NOMO-1 (cell line): ENCODE data around the gene ICOSLG.
"Not testable (repeated sequence)": the region's sequence is repeated elsewhere in the genome, so short reads cannot be mapped to it uniquely, and the experiment has no call there.

ENCODE experiments used
- DNase-seq, 2 experiments: peaks; one replicate each; lab custom pipeline; 2025; ENCODE audit not compliant: unreplicated experiment in 2 of 2; lab: John Stamatoyannopoulos, UW

The ICOSLG gene

DNA sequence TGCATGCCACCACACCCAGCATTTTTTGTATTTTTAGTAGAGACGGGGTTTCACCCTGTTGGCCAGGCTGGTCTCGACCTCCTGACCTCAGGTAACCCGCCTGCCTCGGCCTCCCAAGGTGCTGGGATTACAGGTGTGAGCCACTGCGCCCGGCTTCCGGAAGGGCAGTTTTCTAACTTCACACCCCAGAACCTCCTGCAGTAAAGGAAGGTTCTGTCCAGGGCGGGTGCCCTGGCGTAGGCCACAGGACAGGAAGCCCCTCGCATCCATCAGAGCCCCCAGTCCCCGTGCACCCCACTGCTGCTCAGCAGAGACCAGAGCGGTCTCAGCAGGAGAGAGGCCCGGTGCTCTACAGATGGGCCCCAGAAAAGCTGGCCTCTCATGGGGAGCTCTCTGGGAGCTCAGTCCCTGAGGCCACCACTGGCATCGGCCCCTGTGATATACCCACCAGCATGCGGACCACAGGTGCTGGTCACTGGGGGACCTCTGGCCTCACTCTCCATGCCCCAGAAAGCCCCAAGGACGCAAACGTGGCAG, 25.1 kb upstream of the ICOSLG start:
- no peak for DNase-seq

- no peak for DNase-seq
Observed at GRCh38 chr21:44263768-44264167, 23.0 kb upstream of the ICOSLG start.

- no peak for DNase-seq
Observed at GRCh38 chr21:44263221-44263760, 22.5 kb upstream of the ICOSLG start.

DNA sequence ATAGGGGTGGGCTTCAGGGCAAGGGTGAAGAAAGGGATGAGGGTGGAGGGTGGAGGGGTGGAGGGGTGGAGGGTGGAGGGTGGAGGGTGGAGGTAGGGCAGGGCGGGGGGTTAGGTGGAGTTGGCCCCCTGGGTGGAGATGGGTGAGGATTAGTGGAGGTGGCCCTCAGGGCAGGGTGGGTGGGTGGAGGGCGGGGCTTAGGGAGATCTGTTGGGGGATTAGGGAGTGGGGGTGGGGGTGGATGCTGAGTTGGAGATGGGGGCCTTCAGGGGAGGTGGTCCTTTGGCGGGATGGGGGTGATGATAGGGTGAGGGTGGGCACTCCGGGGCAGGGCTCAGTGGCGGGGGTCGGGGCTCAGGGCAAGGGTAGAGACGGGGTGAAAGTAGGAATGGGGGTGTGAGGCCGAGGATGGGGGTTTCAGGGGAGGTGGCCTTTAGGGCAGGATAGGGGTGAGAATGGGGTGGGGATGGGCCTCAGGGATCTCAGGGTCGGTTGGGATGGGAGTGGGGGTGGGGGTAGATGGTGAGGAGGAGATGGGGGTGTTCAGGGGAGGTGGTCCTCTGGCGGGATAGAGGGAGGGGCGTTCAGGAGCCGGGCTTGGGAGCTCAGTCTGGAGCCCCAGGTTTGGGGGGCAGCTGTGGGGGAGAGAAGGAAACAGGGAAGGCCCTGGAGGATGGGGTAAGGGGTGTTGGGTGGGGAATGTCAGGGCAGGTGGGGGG, 21.8 kb upstream of the ICOSLG start:
- DNase-seq: no peak

GRCh38 chr21:44261675-44262295, 21.0 kb upstream of the ICOSLG start, which contains the start of gene DNMT3L:
DNMT3L (minus strand) TSS chr21:44261897; CDS start chr21:44261259, 638 bp downstream.
- no peak for DNase-seq

DNA sequence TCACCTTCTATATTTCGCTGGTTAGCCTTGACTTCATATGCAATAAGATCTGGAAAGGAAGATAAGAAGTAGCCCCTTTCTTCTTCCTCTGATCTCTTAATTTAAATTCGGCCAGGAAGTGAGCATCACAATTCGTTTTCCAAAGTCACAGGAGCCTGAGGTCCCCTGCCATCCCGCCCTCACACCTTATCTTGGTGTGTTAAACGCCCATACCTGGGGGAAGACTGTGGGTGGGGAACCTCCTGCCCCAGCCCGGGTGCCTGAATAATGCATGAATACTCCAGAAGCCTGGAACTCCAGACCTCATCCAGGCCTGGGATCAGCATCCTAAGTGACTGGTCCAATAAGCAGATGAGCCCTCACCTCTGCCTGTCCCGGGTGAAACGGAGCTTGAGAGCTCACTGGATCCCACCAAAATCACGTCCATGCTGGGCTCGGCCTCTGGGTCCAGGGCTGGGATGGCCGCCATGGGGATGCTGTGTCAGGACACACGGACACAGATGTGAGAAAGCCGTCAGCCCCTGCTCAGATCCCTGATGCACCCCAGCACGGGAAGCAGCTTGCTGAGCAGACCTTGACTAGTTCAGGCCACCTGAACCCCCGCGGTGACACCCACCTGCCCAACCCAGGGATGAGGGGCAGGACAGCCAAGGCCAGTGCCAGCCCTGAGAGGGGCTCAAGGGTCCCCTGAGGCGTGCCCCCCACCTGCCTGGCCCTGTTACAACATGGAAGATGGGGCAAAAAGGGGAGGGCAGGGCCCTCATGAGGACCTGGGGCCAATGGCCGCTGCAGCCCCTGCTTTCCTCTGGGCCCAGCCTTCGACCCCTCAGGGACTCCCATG, 20.3 kb upstream of the ICOSLG start:
- no peak for DNase-seq

DNA sequence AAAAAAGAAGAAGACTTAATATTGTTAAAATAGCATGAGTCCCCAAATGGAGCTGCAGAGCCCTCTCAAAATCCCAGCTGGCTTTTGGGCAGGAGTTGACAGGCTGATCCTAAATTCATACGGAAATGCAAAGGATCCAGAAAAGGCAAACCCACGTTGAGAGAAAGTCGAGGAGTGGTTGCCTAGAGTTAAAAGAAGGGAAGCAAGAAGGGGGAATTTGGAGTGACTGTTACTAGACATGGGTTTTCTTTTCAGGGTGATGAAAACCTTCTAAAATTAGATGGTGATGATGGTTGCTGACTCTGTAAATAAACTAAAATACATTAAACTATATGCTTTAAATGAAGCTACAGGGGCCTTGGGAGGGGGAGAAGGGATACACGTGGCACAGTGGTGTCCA, 19.3 kb upstream of the ICOSLG start:
- DNase-seq: no peak

DNA sequence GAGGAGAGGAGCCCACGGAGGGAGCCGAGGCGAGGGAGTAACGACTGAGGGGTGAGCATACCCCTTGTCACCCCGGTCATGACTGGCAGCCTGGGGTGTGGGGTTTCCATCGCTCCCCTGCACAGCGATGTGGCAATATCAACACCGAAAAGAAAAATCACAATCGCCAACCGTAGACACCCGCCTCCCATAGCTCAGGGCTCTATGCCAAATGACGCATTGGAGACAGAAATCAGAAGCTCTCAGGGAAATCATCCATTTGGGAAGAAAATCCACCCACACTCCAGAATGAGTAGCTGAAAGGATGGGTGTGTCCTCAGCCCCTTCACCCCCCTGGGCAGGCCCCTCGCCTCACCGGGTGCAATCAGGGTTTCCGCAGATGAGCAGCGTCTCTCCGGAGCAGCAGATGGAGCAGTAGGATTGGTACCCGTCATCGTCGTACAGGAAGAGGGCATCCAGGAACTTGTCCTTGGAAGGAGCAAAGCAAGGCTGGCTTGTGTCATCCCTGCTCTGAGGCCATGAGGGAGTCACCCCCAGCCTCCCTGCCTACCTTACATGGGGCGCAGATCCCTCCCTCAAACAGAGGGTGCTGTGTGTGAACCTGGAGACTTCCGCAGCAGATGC, 18.5 kb upstream of the ICOSLG start:
- DNase-seq: no peak

GRCh38 chr21:44258056-44258725, 17.4 kb upstream of the ICOSLG start:
- no peak for DNase-seq

DNA sequence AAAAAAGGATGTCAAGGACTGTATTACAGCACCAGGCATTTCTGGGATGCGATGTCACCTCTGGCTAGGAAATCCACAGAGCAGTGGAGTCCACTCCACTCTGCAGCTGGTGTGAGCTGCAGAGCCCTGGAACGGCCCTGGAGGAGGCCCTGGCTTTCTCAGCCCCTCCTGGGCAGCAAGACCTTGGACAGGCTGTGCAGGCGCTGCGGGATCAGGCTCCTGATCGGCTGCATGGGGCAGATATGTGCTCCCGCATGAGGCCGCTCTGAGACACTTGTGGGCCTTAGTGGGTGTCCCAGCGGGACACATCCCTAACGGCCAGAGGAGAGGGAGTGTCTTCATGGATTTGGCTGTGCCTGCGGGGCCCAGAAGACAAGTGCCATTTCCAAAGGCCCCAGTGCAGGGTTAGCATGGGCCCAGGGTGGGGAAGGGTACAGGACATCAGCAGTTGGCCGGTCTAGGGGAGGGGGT, 14.8 kb upstream of the ICOSLG start:
- DNase-seq: no peak

DNA sequence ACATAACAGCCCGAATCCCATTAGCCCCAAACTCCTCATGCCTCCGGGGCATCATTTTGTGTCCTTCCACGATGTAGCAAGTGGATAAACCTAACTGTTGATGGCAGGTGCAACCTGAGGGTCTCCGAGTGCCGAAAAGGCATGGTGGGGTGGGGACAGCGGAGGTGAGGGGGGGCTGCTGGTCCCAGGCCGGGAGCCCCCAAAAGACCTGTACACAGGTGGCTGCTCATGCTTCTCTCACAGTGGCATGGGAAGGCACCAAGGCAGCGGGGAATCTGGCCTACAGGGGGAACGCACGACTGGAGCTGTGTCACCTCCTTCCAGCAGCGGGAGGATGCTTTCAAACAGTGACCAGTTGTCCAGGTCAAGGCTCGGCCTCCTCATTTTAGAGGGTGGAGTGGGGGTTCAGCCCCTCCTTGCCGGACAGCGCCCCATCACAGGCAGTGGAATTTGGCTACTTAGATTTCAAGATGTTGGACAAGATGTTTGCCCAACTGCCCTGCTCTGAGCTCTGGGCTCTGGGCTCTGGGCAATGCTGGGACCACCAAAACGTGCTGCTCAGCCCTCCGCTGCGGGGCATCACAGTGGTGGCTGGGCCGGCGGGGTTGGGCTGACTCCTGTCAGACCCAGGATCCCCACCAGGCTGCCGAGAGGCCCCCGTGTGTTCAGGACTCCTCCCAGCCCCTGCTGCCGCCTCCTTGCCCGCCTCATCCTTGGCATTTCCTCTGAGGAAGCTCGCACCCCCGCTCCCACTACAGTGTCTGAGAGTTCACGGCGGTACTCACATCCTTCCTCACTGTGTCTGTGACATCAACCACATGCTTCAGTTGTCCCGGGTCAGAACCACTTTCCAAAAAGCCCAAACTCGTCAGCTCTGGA, 13.3 kb upstream of the ICOSLG start:
- no peak for DNase-seq

GRCh38 chr21:44249204-44250037, 8.7 kb upstream of the ICOSLG start:
- DNase-seq: not testable (repeated sequence)

GRCh38 chr21:44247904-44248303, 7.2 kb upstream of the ICOSLG start:
- DNase-seq: not testable (repeated sequence)

DNA sequence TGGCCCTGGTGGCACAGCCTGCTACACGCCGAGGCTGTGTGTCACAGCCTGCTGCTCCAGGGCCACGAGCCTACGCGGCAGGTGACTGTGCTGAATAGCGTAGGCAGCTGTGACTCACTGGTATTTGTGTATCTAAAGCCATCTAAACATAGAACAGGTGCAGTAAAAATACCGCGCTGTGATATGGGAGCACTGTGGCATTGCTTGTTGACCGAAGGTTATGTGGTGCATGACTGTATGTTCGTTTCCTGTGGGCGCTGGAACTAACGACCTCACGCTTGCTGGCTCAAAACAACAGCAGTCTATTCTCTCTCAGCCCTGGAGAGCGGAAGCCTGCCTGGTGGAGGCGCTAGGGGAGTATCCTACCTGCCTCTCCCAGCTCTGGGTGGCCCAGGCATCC, 3.2 kb upstream of the ICOSLG start:
- not testable (repeated sequence) for DNase-seq

DNA sequence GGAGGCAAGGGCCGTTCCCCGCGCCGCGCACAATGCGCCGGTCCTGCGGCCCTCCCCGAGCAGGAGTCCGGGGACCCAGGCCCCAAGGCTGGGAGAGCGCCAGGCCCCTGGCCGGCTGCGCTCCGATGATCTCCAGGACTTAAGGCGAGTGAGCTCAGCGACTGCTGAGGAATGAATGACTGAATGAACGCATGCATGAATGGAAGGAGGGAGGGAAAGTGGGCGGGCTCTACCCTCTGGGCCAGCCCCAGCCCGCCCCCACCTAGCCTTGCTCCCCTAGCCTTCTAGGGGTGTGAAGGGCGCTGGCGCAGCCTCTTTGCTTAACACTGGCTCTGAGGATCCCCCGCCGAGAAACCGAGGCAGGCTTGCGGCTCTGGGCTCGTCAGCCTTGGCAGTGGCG, 538 bp upstream of the ICOSLG start:
- not testable (repeated sequence) for DNase-seq

DNA sequence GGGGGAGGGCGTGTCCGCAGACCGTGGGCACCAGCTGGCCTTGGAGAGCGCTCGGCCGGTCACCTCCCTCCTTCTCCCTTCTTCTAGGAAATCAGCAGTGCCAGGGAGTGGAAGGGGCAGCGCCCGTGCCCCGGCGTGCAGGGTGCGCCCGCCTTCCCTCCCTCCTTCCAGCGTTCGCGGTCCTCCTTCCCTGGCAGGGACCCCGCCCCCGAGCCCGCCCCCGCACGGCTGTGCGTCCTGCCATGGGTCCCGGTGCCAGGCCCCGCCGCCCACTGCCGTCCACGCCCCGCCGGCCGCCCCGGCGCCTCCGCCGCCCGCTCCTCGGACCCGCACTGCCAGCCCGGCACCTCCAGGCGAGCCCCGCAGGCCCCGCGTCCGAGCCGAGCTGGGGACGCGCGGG, 390 bp downstream of the ICOSLG start:
- DNase-seq: not testable (repeated sequence)

DNA sequence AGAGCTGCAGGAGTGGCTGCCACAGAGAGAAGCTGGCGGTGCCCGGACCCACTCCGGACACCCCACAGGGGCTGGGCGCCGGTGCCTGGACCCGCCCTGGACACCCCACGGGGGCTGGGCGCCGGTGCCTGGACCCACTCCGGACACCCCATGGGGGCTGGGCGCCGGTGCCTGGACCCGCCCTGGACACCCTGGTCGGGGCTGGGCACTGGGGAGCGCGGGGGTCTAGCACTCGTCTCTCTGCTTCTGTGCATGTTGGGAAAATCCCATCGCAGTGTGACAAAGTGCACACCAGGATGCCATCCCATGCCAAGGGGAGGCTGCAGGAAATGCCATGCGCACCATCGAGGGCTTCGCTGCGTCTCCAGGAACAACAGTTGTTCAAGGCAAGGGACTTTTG, 11.2 kb downstream of the ICOSLG start:
- DNase-seq: not testable (repeated sequence)

GRCh38 chr21:44228109-44228508, 12.6 kb downstream of the ICOSLG start:
- DNase-seq: not testable (repeated sequence)
